LNCaP clone FGC (cell line): ENCODE data around the gene KIF18B.

Experiments
- DNase-seq: peaks from one replicate; pipeline ENCODE4 v3.0.0-alpha.2; 2011; ENCODE audit warnings: low read depth
- H3K4me3 ChIP-seq: 2 replicates; pipeline ENCODE4 v1.5.1; 2011; ENCODE audit warnings: mild to moderate bottlenecking, low read depth, low read length, control low read depth
- TF ChIP-seq, protein P1 (sequence below): IDR thresholded peaks from 2 replicates; pipeline ENCODE4 v1.5.1; 2012; ENCODE audit warnings: mild to moderate bottlenecking; ENCODE audit not compliant: control insufficient read depth, insufficient read depth; ENCODE audit errors: extremely low read depth

KIF18B gene

DNA sequence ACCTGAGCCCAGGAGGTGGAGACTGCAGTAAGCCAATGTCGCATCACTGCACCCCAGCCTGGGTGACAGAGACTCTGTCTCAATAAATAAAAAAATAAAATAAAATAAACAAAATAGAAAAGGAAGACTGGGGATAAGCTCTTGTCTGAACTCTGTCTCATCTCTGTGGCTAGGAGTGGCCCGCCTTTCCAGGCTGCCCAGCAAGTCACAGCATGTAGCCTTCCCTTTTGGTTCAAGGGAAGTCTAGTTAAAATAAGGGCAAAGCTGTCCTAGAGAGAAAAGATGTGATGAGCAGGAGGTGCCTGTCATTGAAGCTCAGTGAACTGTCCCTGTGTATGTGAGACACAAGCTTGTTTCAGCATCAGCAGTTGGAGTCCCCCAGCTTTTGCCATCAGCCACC lies 29.6 kb downstream of the KIF18B start:
- H3K4me3 ChIP-seq, result no peak overlapping the region
- TF ChIP-seq, protein P1, sequence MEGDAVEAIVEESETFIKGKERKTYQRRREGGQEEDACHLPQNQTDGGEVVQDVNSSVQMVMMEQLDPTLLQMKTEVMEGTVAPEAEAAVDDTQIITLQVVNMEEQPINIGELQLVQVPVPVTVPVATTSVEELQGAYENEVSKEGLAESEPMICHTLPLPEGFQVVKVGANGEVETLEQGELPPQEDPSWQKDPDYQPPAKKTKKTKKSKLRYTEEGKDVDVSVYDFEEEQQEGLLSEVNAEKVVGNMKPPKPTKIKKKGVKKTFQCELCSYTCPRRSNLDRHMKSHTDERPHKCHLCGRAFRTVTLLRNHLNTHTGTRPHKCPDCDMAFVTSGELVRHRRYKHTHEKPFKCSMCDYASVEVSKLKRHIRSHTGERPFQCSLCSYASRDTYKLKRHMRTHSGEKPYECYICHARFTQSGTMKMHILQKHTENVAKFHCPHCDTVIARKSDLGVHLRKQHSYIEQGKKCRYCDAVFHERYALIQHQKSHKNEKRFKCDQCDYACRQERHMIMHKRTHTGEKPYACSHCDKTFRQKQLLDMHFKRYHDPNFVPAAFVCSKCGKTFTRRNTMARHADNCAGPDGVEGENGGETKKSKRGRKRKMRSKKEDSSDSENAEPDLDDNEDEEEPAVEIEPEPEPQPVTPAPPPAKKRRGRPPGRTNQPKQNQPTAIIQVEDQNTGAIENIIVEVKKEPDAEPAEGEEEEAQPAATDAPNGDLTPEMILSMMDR, result no peak
- no peak for DNase-seq

GRCh38 chr17:44917456-44917855 lies 30.1 kb downstream of the KIF18B start:
- H3K4me3 ChIP-seq, result no peak overlapping the region
- no peak for DNase-seq
- TF ChIP-seq, protein P1, result no peak

DNA sequence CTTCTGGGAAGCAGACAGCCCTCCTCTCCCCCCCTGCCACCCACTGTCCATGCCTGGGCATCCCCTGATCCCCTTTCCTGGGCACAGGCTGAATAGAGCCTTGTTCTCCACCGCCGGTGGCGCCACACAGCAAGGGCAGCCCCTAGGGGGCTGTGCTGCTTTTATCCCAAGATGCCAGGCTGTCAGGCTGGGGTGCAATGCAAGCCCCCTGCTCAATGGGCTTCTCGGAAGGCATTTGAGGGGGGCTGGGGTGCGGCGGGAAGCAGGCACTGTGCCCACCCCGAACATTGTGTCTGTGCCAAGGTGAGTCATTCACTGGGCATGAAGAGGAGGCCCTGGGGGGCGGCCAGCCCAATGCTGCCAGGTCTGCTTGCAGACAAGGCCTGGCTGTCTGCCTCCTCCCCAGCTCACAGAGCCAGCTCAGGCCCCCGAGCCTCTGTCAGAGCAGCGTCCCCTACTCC lies 30.8 kb downstream of the KIF18B start:
- DNase-seq, result no peak
- TF ChIP-seq, protein P1, result no peak
- H3K4me3 ChIP-seq, result no peak overlapping the region

GRCh38 chr17:44915862-44916780 lies 31.5 kb downstream of the KIF18B start:
- H3K4me3 ChIP-seq, result no peak overlapping the region
- DNase-seq, result no peak

GRCh38 chr17:44915321-44915726 lies 32.2 kb downstream of the KIF18B start, which contains the start of gene GFAP:
Gene GFAP, minus strand, starts transcription at chr17:44915500. Its CDS starts 14 bp downstream, at chr17:44915486.
- TF ChIP-seq, protein P1, result no peak
- no peak for DNase-seq
- H3K4me3 ChIP-seq, result no peak within 1 kb of the TSS

More at GRCh38 chr17:44915862-44916780, 31.5 kb downstream of the KIF18B start:
- TF ChIP-seq, protein P1, result no peak

- TF ChIP-seq, protein P1, result no peak
- no peak for DNase-seq
- H3K4me3 ChIP-seq, result no peak overlapping the region
Observed at GRCh38 chr17:44914698-44915271, 32.8 kb downstream of the KIF18B start.
